Gastrocnemius medialis (tissue), 4 donors: ENCODE results near the gene PTGDR2. TPM values are rescaled to one million over a fixed set of nuclear protein-coding genes. Genes with fewer than 3 reads are reported as not detected.
A peak's percentile ranks its signal among the peaks of the same experiment; 100 is the strongest.

Experiments
- ATAC-seq, 2 donors: fragments of 150-250 bp; one replicate each; pipeline ENCODE4 v1.9.1; 2016
- DNase-seq, 2 donors: peaks; one replicate each; pipeline ENCODE4 v3.0.0-alpha.2; 2019
- H3K27ac ChIP-seq, 4 donors: fragments of 200-600 bp; sonication (generic); 1 replicate in 1 of 4; 2 replicates in 3 of 4; pipeline ENCODE4 v1.5.1; 2016 to 2018; ENCODE audit warnings: mild to moderate bottlenecking in 2 of 4, moderate library complexity in 1 of 4
- H3K27me3 ChIP-seq, 3 donors: fragments of 200-600 bp; sonication (generic) in 2 of 3; 1 replicate in 1 of 3; 2 replicates in 2 of 3; pipeline versions ENCODE4 v1.5.1 to v1.6.0; 2016 to 2019; ENCODE audit warnings: mild to moderate bottlenecking in 1 of 3, moderate library complexity in 1 of 3
- H3K36me3 ChIP-seq, 2 donors: fragments of 200-600 bp; sonication (generic) in 1 of 2; one replicate each; pipeline ENCODE4 v1.5.1; 2017 to 2018
- H3K4me1 ChIP-seq, 2 donors: fragments of 200-600 bp; sonication (generic) in 1 of 2; one replicate each; pipeline ENCODE4 v1.5.1; 2016 to 2017; ENCODE audit warnings: mild to moderate bottlenecking in 2 of 2
- H3K4me3 ChIP-seq, 4 donors: fragments of 200-600 bp; sonication (generic) in 3 of 4; 1 replicate in 1 of 4; 2 replicates in 3 of 4; pipeline ENCODE4 v1.5.1; 2016 to 2019; ENCODE audit warnings: mild to moderate bottlenecking in 2 of 4
- H3K9me3 ChIP-seq, 3 donors: fragments of 200-600 bp; sonication (generic) in 2 of 3; 1 replicate in 1 of 3; 2 replicates in 2 of 3; pipeline ENCODE4 v1.5.1; 2016 to 2019
- POLR2A ChIP-seq, 2 donors: fragments of 450-650 bp; IDR thresholded peaks; one replicate each; pipeline ENCODE4 v1.6.1; 2017; ENCODE audit warnings: antibody characterized with exemption in 2 of 2, mild to moderate bottlenecking in 2 of 2, moderate library complexity in 2 of 2
- in situ Hi-C, 4 donors: fragments of 200-750 bp; cut with MboI; loops; one replicate each; pipeline versions ENCODE4 v1.15.0 to v1.8.0; 2017; ENCODE audit warnings: low sequenced_read_pairs in 4 of 4
- intact Hi-C: fragments of 100-400 bp; cut with DNase I; formaldehyde crosslinking; loops from one replicate; pipeline ENCODE4 v1.15.1; 2023; ENCODE audit warnings: low total_unique reads
- total RNA-seq, 4 donors: library from RNA; depleted of rRNA; stranded (reverse); fragments of >200 nt; gene quantifications; one replicate each; pipeline versions ENCODE4 v1.1.0 to v1.2.3, GENCODE V29; 2016
- TF ChIP-seq, protein P1 (sequence below), 5 experiments: fragments of 450-650 bp in 3 of 5; fragments of 200-600 bp in 2 of 5; sonication (generic) in 2 of 5; IDR thresholded peaks in 4 of 5; conservative IDR thresholded peaks in 1 of 5; 1 replicate in 4 of 5; 2 replicates in 1 of 5; pipeline ENCODE4 v1.5.1; 2016 to 2019; ENCODE audit warnings: antibody characterized with exemption in 5 of 5, mild to moderate bottlenecking in 3 of 5, moderate library complexity in 3 of 5

The PTGDR2 gene
- total RNA-seq, 4 donors from 2014 or later = 0.40 to 4.3 (median 1.3) TPM

DNA sequence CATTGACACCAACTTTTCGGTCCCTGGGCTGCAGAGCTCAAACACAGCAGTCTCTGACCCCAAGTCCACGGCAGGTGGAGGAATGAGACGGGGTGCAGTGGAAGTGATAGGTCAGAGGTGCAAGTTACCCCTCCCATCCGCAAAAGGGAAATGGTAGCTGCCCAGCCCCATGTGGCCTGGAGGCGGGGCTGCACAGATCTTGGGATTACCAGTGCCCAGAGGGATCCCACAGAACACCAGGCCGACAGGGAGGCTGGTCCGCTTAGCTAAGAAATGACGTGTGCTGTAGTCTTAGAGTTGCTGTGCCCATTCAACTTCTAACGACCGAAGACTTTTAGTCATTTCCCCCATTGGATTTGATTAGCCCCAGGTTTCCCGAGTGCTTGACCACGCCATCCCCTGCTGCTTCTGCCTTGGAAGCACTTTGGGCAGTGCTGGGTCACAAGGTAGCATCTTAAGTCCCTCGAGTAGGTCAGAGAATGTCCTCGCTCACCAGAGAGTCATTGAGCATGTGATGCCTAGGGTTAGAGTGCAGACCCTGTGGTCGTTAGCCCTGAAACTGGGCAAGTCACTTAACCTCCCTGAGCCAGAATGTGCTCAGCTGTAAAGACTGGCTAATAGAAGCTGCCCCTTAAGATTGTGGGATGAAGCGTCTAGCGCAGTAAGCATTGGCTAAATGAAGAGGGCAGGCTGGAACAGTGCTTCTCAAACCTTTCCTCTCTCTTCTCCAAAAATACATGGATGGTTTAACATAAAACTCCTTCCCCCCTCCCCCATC, 4.2 kb downstream of the PTGDR2 start:
- Histone ChIP-seq H3K27ac (no peak overlapping the region), H3K9me3 (no peaks in the 10 kb centered on the region), H3K36me3 (peaks cover 0 to 47% of the 10 kb centered on the region in 2 donors), H3K4me3 (no peak overlapping the region), H3K27me3 (no peaks in the 10 kb centered on the region), H3K4me1 (no peaks in the 10 kb centered on the region)
- no peak for TF ChIP-seq POLR2A (IDR thresholded peaks at IDR 0.05)
- TF ChIP-seq, protein P1, sequence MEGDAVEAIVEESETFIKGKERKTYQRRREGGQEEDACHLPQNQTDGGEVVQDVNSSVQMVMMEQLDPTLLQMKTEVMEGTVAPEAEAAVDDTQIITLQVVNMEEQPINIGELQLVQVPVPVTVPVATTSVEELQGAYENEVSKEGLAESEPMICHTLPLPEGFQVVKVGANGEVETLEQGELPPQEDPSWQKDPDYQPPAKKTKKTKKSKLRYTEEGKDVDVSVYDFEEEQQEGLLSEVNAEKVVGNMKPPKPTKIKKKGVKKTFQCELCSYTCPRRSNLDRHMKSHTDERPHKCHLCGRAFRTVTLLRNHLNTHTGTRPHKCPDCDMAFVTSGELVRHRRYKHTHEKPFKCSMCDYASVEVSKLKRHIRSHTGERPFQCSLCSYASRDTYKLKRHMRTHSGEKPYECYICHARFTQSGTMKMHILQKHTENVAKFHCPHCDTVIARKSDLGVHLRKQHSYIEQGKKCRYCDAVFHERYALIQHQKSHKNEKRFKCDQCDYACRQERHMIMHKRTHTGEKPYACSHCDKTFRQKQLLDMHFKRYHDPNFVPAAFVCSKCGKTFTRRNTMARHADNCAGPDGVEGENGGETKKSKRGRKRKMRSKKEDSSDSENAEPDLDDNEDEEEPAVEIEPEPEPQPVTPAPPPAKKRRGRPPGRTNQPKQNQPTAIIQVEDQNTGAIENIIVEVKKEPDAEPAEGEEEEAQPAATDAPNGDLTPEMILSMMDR (IDR thresholded peaks at IDR 0.05 in 4 of 5, conservative IDR thresholded peaks at IDR 0.05 in 1 of 5) = no peak
- ATAC-seq (no peak), DNase-seq (no peak)
- in situ Hi-C loops = no loop called here
- intact Hi-C loops = no loop called here

DNA sequence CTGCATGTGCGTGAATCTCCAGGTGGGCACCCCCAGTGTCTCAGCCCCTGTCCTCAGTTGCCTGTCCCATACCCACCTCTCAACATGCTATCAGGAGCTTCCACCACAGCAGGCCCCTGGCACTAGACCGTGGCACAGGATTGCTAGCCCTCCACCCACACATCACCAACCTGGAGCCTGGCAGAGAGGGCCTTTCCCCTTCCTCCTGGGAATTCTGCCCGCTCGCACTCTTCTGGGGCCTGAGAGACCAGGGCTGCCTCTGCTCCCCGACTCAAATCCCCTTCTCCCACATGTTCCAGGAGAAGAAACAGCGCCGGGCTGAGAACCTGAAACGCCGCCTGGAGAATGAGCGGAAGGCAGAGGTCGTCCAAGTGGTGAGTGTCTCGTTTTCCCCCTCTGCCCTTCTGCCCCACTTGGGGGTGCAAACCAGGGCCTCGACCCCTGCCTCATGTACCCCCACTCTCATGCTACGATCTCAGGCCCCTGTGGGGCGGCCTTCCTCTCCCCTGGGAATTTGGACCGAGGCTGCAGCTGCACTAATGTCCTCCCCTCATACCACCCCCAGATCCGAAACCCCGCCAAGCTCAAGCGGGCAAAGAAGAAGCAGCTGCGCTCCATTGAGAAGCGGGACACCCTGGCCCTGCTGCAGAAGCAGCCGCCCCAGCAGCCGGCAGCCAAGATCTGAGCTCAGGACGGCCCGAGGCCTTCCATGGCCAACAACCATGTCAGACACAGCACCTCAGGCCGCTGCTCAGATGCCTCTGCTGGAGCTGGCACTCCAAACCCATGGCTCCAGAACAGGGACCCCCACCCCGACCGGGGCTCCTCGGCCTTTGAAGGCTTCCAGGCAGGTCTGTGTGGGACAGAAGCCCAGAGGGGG, 5.9 kb downstream of the PTGDR2 start:
- peaks cover 0 to 47% of the 10 kb centered on the region in 2 donors for H3K36me3 ChIP-seq
- DNase-seq (no peak), ATAC-seq (no peak)
- no peak overlapping the region for H3K27ac ChIP-seq
- no peaks in the 10 kb centered on the region for H3K27me3 ChIP-seq
- intact Hi-C loops = no loop called here
- H3K4me3 ChIP-seq = no peak overlapping the region
- no peaks in the 10 kb centered on the region for H3K9me3 ChIP-seq
- in situ Hi-C loops = loop anchor here (25.0 kb wide), 2 partner anchors 287 to 337 kb away; no protein-coding TSS in a partner anchor
- TF ChIP-seq, protein P1 (IDR thresholded peaks at IDR 0.05 in 4 of 5, conservative IDR thresholded peaks at IDR 0.05 in 1 of 5) = no peak
- TF ChIP-seq POLR2A (IDR thresholded peaks at IDR 0.05) = no peak
- peaks cover 0 to 2% of the 10 kb centered on the region in 2 donors for H3K4me1 ChIP-seq

DNA sequence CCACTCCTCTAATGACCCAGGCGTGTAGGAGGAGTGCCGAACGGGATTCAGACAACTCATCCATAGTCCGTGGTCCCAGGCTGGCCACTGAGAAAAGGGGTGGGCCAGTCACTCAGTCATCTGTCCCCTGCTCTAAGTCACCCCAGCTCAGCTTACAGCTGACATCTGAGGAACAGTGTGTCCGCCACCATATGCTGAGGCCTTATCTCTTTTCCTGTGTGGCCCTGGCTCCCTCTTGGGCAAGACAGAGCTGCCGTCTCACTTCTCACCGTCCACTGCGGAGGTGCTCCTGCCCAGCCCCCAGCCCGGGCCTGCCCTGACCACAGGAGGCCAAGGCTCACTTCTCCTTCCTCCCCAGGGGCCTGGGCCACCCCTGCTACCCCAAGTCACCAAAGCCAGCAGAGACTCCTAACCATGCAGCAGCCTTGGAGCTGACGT, 7.0 kb downstream of the PTGDR2 start:
- intact Hi-C loops = no loop called here
- H3K27ac ChIP-seq = peak overlapping the region in 2 of 4 donors; percentile 4
- no peaks in the 10 kb centered on the region for H3K9me3 ChIP-seq
- TF ChIP-seq, protein P1 (IDR thresholded peaks at IDR 0.05 in 4 of 5, conservative IDR thresholded peaks at IDR 0.05 in 1 of 5) = no peak
- no peak for TF ChIP-seq POLR2A (IDR thresholded peaks at IDR 0.05)
- peaks cover 0 to 47% of the 10 kb centered on the region in 2 donors for H3K36me3 ChIP-seq
- DNase-seq (no peak), ATAC-seq (peak; percentile 31)
- H3K4me3 ChIP-seq = no peak overlapping the region
- H3K4me1 ChIP-seq = peaks cover 9 to 13% of the 10 kb centered on the region in 2 donors
- no peaks in the 10 kb centered on the region for H3K27me3 ChIP-seq
- in situ Hi-C loops = loop anchor here (25.0 kb wide), 2 partner anchors 289 to 339 kb away; no protein-coding TSS in a partner anchor

DNA sequence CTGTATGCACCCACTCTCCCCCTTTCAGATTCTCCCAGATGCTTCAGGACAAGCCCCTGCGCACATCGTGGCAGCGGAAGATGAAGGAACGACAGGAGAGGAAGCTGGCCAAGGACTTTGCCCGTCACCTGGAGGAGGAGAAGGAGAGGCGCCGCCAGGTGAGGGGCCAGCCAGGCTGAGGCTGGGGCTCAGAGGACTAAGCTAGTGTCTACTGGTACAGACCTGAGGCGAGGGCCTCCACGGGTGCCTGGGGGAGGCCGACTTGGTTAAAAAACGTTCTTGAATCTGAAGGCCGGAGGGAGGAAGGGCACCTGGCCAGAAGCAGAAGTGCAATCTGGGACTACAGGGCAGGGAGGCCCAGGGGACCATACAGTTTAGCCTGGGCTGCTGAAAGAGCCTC, 7.9 kb downstream of the PTGDR2 start:
- DNase-seq (no peak), ATAC-seq (no peak)
- Histone ChIP-seq H3K4me1 (peaks cover 18 to 21% of the 10 kb centered on the region in 2 donors), H3K9me3 (no peaks in the 10 kb centered on the region), H3K4me3 (no peak overlapping the region), H3K36me3 (peaks cover 0 to 47% of the 10 kb centered on the region in 2 donors), H3K27me3 (no peaks in the 10 kb centered on the region), H3K27ac (no peak overlapping the region)
- intact Hi-C loops = no loop called here
- TF ChIP-seq, protein P1 (IDR thresholded peaks at IDR 0.05 in 4 of 5, conservative IDR thresholded peaks at IDR 0.05 in 1 of 5) = no peak
- TF ChIP-seq POLR2A (IDR thresholded peaks at IDR 0.05) = no peak
- in situ Hi-C loops = loop anchor here (25.0 kb wide), 2 partner anchors 289 to 339 kb away; no protein-coding TSS in a partner anchor
